Breast epithelium (tissue), 3 donors: ENCODE data around the gene ASZ1.

Experiments used
- POLR2A ChIP-seq: fragments of 450-650 bp; IDR thresholded peaks from one replicate; pipeline ENCODE4 v1.6.1; 2016; ENCODE audit warnings: antibody characterized with exemption, mild to moderate bottlenecking, moderate library complexity
- POLR2AphosphoS5 ChIP-seq, 3 donors: sonication (generic); formaldehyde crosslinking; IDR thresholded peaks; one replicate each; pipeline ENCODE4 v1.6.1; 2017; ENCODE audit warnings: antibody characterized with exemption in 3 of 3
- TF ChIP-seq, protein P1 (sequence below), 3 donors: fragments of 450-650 bp; IDR thresholded peaks; one replicate each; pipeline ENCODE4 v1.5.1; 2016 to 2017; ENCODE audit warnings: antibody characterized with exemption in 3 of 3, mild to moderate bottlenecking in 3 of 3, moderate library complexity in 3 of 3

DNA sequence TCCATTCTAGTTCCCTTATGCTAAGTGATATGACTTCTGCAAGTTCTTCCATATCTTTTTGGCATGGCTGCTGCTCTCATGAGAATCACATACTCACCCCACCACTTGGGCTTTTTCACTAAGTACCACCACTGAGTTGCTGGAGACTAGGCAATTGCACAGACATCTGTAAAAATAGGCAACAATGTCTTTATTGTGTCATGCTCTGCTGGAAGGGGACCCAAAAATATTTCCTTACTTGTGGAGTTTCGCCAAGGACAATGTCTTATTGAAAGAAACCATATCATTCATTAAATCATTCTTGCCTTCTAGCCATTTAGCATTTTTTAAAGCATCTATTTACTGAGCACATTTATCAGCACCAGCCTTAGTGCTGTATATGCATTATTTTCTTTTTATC is 17.4 kb upstream of the ASZ1 start:
- TF ChIP-seq, protein P1, sequence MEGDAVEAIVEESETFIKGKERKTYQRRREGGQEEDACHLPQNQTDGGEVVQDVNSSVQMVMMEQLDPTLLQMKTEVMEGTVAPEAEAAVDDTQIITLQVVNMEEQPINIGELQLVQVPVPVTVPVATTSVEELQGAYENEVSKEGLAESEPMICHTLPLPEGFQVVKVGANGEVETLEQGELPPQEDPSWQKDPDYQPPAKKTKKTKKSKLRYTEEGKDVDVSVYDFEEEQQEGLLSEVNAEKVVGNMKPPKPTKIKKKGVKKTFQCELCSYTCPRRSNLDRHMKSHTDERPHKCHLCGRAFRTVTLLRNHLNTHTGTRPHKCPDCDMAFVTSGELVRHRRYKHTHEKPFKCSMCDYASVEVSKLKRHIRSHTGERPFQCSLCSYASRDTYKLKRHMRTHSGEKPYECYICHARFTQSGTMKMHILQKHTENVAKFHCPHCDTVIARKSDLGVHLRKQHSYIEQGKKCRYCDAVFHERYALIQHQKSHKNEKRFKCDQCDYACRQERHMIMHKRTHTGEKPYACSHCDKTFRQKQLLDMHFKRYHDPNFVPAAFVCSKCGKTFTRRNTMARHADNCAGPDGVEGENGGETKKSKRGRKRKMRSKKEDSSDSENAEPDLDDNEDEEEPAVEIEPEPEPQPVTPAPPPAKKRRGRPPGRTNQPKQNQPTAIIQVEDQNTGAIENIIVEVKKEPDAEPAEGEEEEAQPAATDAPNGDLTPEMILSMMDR (IDR thresholded peaks at IDR 0.05), result no peak
- TF ChIP-seq POLR2AphosphoS5 (IDR thresholded peaks at IDR 0.05) (no peak), POLR2A (no peak)
